Chondrocyte (in vitro differentiated cells): ENCODE measurements around the gene ZFP62. TPM values are rescaled to one million over a fixed set of nuclear protein-coding genes. Genes with fewer than 3 reads are reported as not detected.
A peak's percentile ranks its signal among the peaks of the same experiment; 100 is the strongest.
"Not testable (repeated sequence)": the region's sequence is repeated elsewhere in the genome, so short reads cannot be mapped to it uniquely, and the experiment has no call there.

Source experiments
- DNase-seq: peaks from one replicate; pipeline ENCODE4 v3.0.0; 2021; ENCODE audit warnings: mixed read lengths, low spot score
- H3K27ac Mint-ChIP-seq: one replicate; pipeline ENCODE4 v1.8.0; 2021; ENCODE audit warnings: mild to moderate bottlenecking, moderate library complexity, mixed read lengths; ENCODE audit not compliant: unreplicated experiment
- H3K27me3 Mint-ChIP-seq: 2 replicates; pipeline ENCODE4 v1.8.0; 2021; ENCODE audit warnings: low read depth, mixed read lengths
- H3K36me3 Mint-ChIP-seq: 2 replicates; pipeline ENCODE4 v1.8.0; 2021; ENCODE audit warnings: low read depth, mixed read lengths
- H3K4me1 Mint-ChIP-seq: 2 replicates; pipeline ENCODE4 v1.8.0; 2021; ENCODE audit warnings: low read depth, mild to moderate bottlenecking, mixed read lengths
- H3K4me3 Mint-ChIP-seq: one replicate; pipeline ENCODE4 v1.8.0; 2021; ENCODE audit warnings: mild to moderate bottlenecking, moderate library complexity, mixed read lengths; ENCODE audit not compliant: unreplicated experiment
- H3K9me3 Mint-ChIP-seq: 2 replicates; pipeline ENCODE4 v1.8.0; 2021; ENCODE audit warnings: low read depth, mixed read lengths
- CTCF ChIP-seq: fragments of 200-600 bp; sonication (generic); IDR thresholded peaks from 2 replicates; pipeline ENCODE4 v1.5.0; 2021; ENCODE audit warnings: antibody characterized with exemption, mild to moderate bottlenecking, moderate library complexity
- total RNA-seq: library from RNA; stranded (reverse); gene quantifications from 3 replicates; pipeline ENCODE4 v1.2.1, GENCODE V29; 2021

Gene ZFP62
- total RNA-seq, 1 donor from 2014 or later: 13.3 TPM

- H3K27me3 Mint-ChIP-seq: no peaks in the 10 kb centered on the region
- DNase-seq: no peak
These were observed 31.4 kb downstream of the ZFP62 start for GRCh38 chr5:180829726-180830125.

GRCh38 chr5:180828756-180829531 is 32.1 kb downstream of the ZFP62 start:
- H3K27ac Mint-ChIP-seq, DNase-seq, H3K27me3 Mint-ChIP-seq, H3K9me3 Mint-ChIP-seq: not testable (repeated sequence)
- Mint-ChIP-seq H3K4me1 (peaks cover 42% of the 10 kb centered on the region), H3K4me3 (peak overlapping the region; percentile 38), H3K36me3 (peaks cover 10% of the 10 kb centered on the region)

More at GRCh38 chr5:180829726-180830125, 31.4 kb downstream of the ZFP62 start:
- Mint-ChIP-seq H3K9me3 (peaks cover 8% of the 10 kb centered on the region), H3K4me1 (peaks cover 40% of the 10 kb centered on the region), H3K36me3 (peaks cover 12% of the 10 kb centered on the region), H3K4me3 (peak overlapping the region; percentile 98), H3K27ac (no peak overlapping the region)
- no peak for TF ChIP-seq CTCF

GRCh38 chr5:180827374-180827773 is 33.7 kb downstream of the ZFP62 start:
- not testable (repeated sequence) for H3K4me3 Mint-ChIP-seq, DNase-seq, H3K9me3 Mint-ChIP-seq, H3K27ac Mint-ChIP-seq, H3K27me3 Mint-ChIP-seq
- Mint-ChIP-seq H3K36me3 (peaks cover 10% of the 10 kb centered on the region), H3K4me1 (peaks cover 38% of the 10 kb centered on the region)

- H3K27ac Mint-ChIP-seq: peak overlapping the region; percentile 84
- no peak for TF ChIP-seq CTCF
- H3K36me3 Mint-ChIP-seq: peaks cover 10% of the 10 kb centered on the region
- DNase-seq: no peak
- H3K9me3 Mint-ChIP-seq: peaks cover 8% of the 10 kb centered on the region
- no peak overlapping the region for H3K4me3 Mint-ChIP-seq
- H3K4me1 Mint-ChIP-seq: peaks cover 29% of the 10 kb centered on the region
- H3K27me3 Mint-ChIP-seq: no peaks in the 10 kb centered on the region
These were observed 35.1 kb downstream of the ZFP62 start for GRCh38 chr5:180825768-180826525.

- TF ChIP-seq CTCF: no peak
- Mint-ChIP-seq H3K27ac (peak overlapping the region; percentile 50), H3K4me1 (peaks cover 20% of the 10 kb centered on the region), H3K27me3 (no peaks in the 10 kb centered on the region), H3K36me3 (peaks cover 4% of the 10 kb centered on the region), H3K4me3 (no peak overlapping the region), H3K9me3 (peaks cover 4% of the 10 kb centered on the region)
- DNase-seq: no peak
These were observed 36.2 kb downstream of the ZFP62 start for GRCh38 chr5:180824630-180825476.
